ENCODE data around the gene HSP90AB1.
"Not testable (repeated sequence)": the region's sequence is repeated elsewhere in the genome, so short reads cannot be mapped to it uniquely, and the experiment has no call there.

Gene HSP90AB1

GRCh38 chr6:44222486-44223318, 24.2 kb upstream of the HSP90AB1 start:
- no peak for DNase-seq

DNA sequence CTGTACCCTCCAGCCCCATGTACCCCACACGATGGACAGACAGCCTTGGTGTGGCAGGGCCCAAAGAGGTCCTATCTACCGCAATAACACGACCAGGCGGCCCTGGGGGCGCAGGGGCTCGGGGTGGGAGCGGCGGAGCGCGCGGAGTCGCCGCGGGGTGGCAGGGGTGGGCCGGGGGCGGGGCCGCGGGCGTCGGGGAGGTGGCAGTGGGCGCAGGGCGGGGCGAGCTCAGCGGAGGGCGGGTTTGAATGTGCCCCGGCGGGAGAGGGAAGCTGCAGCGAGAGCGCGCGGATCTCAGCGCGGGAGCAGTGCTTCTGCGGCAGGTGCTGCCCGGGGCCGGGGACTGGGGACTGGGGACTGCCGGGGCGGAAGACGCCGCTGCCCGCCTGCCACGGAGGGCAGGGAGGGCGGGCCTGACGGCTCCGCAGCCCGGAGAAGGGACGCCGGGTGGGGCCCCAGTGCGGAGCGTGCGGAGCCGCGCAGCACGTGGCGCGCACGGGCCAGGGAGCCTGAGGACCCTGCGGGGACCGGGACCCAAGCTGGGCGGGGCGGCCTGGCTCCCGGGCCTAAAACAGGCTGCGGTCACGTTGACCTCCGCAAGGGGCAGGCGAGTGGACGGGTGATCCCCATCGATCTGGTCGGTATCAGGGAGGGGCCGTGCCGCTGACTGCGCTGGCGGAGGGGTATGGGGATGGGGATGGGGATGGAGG, 23.4 kb upstream of the HSP90AB1 start, which contains the start of gene SLC29A1:
TSS of gene SLC29A1 (plus strand) at position 277 of the 710 bp plus-strand sequence. CDS start 3,719 bp downstream, outside the sequence.
- DNase-seq: peak; percentile 94

GRCh38 chr6:44224029-44224964, 22.6 kb upstream of the HSP90AB1 start:
- DNase-seq: no peak

- no peak for DNase-seq
Measured at GRCh38 chr6:44224965-44225305, 22.0 kb upstream of the HSP90AB1 start.

- no peak for DNase-seq
Measured at GRCh38 chr6:44225579-44226325, 21.1 kb upstream of the HSP90AB1 start.

GRCh38 chr6:44226368-44227147, 20.3 kb upstream of the HSP90AB1 start:
- DNase-seq: no peak

- no peak for DNase-seq
Measured at GRCh38 chr6:44227148-44227793, 19.6 kb upstream of the HSP90AB1 start.

DNA sequence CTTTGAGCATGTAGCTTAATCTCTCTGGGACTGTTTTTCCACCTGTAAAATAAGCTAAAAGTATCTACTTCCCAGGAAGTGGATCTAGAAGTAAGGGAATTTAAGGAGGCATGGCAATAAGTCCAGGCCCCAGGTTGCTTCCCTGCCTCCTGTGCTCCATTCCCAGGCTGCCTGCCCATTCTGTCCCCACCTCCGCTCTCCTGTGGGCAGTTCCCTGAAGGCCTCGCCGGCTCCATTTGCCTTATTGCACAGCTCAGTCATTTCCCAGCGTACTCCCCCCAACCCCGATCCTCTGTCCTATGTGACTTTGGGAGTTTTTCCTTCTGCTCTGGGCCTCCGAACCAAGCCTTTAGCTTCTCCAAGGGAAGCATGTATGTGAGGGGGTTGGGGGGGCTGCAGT, 18.9 kb upstream of the HSP90AB1 start:
- no peak for DNase-seq

DNA sequence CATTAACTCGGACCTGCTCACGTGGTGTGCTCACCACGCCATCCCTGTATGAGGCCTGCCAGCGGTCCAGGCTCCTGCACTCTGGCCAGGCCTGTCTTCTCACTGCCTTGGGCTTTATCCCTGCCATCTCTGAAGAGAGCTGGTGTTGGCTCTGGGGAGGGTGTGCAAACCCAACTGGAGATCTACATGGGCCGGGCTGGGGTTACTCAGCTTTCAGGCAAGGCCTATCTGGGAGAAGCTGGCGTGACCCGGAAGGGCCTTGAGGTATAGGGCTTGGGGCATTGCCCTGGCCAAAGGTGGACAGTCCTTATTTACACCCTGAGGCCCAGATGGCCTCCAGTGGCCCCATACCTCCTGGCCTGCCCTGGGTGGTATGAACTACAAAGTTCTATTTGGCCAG, 18.5 kb upstream of the HSP90AB1 start:
- DNase-seq: no peak

DNA sequence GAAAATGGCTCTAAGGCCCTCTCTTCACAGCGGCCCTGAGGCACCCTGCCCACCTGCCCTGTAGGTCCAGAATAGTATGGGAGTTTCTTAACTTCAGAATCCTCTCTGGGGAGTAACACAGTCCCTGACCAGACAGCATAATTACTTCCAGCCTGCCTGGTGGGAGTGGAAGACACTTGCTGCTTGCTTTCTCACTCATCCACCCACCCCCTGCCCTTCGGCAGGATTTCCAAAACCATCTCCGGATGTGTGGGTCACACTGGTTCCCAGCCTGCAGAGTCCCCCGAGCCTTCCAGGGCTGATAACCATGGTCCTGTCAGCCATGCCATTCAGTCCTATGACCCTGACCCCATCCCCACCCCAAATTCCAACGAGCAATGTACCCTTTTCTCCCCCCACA, 18.1 kb upstream of the HSP90AB1 start:
- no peak for DNase-seq

DNA sequence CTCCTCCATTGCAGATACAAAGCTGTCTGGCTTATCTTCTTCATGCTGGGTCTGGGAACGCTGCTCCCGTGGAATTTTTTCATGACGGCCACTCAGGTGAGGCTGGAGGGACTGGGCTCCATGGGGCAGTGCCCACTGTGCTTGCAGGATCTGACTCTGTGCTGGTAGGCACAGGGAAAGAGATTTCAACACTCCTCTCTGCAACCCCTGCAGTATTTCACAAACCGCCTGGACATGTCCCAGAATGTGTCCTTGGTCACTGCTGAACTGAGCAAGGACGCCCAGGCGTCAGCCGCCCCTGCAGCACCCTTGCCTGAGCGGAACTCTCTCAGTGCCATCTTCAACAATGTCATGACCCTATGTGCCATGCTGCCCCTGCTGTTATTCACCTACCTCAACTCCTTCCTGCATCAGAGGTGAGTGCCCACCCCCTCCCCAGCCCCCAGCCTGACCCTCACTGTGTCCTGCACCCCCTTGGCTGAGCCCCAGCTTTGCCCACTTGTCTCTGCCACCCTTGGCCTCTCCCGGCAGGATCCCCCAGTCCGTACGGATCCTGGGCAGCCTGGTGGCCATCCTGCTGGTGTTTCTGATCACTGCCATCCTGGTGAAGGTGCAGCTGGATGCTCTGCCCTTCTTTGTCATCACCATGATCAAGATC, 17.4 kb upstream of the HSP90AB1 start:
- no peak for DNase-seq

DNA sequence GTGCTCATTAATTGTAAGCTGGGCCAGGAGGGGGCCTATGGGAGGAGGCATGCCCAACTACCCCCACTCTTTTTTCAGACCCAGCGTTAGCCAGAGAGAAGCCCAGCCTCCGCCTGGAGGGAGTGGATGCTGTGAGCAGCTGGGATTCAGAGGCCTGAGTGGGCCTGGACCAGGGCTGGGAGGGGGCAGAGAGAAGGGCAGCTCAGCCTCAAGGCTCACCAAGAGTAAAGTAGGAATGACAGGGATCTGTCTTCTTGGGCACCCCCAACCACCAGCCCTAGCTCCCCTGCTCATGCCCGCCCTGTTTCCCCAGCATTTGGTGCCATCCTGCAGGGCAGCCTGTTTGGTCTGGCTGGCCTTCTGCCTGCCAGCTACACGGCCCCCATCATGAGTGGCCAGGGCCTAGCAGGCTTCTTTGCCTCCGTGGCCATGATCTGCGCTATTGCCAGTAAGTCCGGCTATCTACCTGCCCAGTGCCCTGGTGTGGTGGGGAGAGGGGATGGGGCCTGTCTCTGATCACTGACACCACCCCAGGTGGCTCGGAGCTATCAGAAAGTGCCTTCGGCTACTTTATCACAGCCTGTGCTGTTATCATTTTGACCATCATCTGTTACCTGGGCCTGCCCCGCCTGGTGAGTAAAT, 16.7 kb upstream of the HSP90AB1 start:
- no peak for DNase-seq

GRCh38 chr6:44231426-44231825, 15.5 kb upstream of the HSP90AB1 start:
- not testable (repeated sequence) for DNase-seq

GRCh38 chr6:44232676-44233566, 14.0 kb upstream of the HSP90AB1 start:
- no peak for DNase-seq

- no peak for DNase-seq
Measured at GRCh38 chr6:44233567-44234100, 13.3 kb upstream of the HSP90AB1 start.

DNA sequence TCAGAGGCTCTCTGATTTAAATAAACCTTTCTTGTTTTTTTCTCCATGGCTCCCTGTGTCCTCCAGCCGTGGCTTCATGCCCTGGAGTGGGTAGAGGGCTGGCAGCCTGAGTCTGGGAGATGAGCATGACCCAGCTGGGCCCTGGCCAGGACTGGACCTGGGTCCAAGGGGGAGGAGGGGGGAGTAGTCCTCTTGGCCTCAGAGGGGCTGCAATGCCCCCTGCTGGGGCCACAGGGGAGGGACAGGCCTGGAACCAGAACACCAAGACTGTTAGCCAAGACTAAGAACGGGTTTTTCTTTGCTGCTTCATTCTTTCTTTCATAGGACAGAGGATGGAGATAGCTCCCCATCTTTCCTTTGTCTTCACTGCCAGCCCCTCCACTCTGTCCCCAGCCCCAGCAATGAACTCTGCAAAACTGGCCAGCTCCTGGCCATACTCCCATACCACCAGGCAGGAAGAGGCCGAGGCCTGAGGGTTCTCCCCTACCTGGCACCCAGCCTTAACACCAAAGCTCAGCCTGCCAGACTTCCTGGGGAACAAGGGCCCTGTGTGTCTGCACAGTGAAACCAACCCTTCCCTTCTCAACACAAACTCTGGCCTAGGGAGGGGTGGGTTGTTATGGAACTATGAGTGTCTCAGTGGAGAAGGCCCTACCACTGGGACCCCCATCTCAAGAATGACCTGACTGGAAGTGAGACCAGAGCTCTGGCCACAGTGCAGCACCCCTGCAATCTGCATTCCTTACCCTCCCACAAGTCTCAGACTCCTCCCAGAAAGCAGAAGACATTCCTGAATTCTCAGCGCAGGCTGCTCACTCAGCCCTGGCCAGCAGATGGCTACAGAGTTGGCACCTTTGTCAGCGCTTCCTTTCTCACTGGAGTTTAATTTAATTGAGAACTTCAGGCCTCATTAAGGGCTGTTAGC, 12.5 kb upstream of the HSP90AB1 start:
- DNase-seq: no peak

GRCh38 chr6:44235269-44235668, 11.6 kb upstream of the HSP90AB1 start:
- no peak for DNase-seq

All from activated CD8-positive, alpha-beta memory T cell treated with anti-CD3 and anti-CD28 coated beads for 24 hours (primary cell).